ENCODE measurements around the gene TOB2. TPM values are rescaled to one million over a fixed set of nuclear protein-coding genes. Genes with fewer than 3 reads are reported as not detected.
A peak's percentile ranks its signal among the peaks of the same experiment; 100 is the strongest.

The TOB2 gene
- total and polyA plus RNA-seq, 2 donors (not counting 1 experiment from before 2014, with no cell fraction given) = 20.6 to 20.9 TPM

DNA sequence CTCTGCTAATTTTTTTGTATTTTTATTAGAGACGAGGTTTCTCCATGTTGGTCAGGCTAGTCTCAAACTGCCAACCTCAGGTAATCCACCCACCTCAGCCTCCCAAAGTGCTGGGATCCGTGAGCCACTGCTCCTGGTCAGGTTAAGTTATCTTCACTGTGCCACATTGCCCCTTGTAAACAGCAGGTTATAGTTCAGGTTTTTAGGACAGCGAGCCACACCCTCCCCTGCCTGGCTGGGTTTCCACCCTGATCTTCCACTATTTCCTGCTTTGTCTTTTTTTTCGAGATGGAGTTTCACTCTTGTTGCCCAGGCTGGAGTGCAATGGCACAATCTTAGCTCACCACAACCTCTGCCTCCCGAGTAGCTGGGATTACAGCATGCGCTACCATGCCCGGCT lies 38.4 kb upstream of the TOB2 start:
- H3K36me3 ChIP-seq (ENCODE audit: control insufficient read depth, insufficient read depth, low read length) = no peaks in the 10 kb centered on the region
- no peak overlapping the region for H3K4me2 ChIP-seq (ENCODE audit: extremely low read depth, insufficient read depth, low read length)
- H3K27ac ChIP-seq (ENCODE audit: insufficient read depth, low read length) = no peak overlapping the region
- peaks cover 37% of the 10 kb centered on the region for H3K4me1 ChIP-seq (ENCODE audit: control insufficient read depth, extremely low read depth, insufficient read depth, low read length)
- H3K79me2 ChIP-seq (ENCODE audit: control insufficient read depth, insufficient read depth, low read length) = peaks cover 49% of the 10 kb centered on the region
- H3K9ac ChIP-seq (ENCODE audit: insufficient read depth, low read length) = no peak overlapping the region
- H3K9me3 ChIP-seq (ENCODE audit: control insufficient read depth, insufficient read depth, low read depth, low read length) = no peaks in the 10 kb centered on the region
- DNase-seq (ENCODE audit: low read depth in 2 of 2) = no peak
- H4K20me1 ChIP-seq (ENCODE audit: control insufficient read depth, extremely low read depth, insufficient read depth, low read length) = no peaks in the 10 kb centered on the region
- H2AFZ ChIP-seq (ENCODE audit: low read length) = no peak overlapping the region
- H3K4me3 ChIP-seq (replicated peaks in 1 of 4; ENCODE audit: control extremely low read depth in 1 of 4, insufficient read depth in 1 of 4, low read depth in 3 of 4, low read length in 4 of 4) = no peak overlapping the region
- no peak for TF ChIP-seq EZH2 (IDR thresholded peaks at IDR 0.05; ENCODE audit: low read length, missing control alignments)
- TF ChIP-seq, protein P1, sequence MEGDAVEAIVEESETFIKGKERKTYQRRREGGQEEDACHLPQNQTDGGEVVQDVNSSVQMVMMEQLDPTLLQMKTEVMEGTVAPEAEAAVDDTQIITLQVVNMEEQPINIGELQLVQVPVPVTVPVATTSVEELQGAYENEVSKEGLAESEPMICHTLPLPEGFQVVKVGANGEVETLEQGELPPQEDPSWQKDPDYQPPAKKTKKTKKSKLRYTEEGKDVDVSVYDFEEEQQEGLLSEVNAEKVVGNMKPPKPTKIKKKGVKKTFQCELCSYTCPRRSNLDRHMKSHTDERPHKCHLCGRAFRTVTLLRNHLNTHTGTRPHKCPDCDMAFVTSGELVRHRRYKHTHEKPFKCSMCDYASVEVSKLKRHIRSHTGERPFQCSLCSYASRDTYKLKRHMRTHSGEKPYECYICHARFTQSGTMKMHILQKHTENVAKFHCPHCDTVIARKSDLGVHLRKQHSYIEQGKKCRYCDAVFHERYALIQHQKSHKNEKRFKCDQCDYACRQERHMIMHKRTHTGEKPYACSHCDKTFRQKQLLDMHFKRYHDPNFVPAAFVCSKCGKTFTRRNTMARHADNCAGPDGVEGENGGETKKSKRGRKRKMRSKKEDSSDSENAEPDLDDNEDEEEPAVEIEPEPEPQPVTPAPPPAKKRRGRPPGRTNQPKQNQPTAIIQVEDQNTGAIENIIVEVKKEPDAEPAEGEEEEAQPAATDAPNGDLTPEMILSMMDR (conservative IDR thresholded peaks at IDR 0.05 in 1 of 2, IDR thresholded peaks at IDR 0.05 in 1 of 2; ENCODE audit: low read depth in 1 of 2, low read length in 2 of 2) = no peak
- no peaks in the 10 kb centered on the region for H3K27me3 ChIP-seq (ENCODE audit: control insufficient read depth, insufficient read depth, low read length)

GRCh38 chr22:41482319-41482935 lies 35.8 kb upstream of the TOB2 start:
- TF ChIP-seq, protein P1 (conservative IDR thresholded peaks at IDR 0.05 in 1 of 2, IDR thresholded peaks at IDR 0.05 in 1 of 2; ENCODE audit: low read depth in 1 of 2, low read length in 2 of 2) = no peak
- no peak for TF ChIP-seq EZH2 (IDR thresholded peaks at IDR 0.05; ENCODE audit: low read length, missing control alignments)
- peak overlapping the region; percentile 4 for H3K4me2 ChIP-seq (ENCODE audit: extremely low read depth, insufficient read depth, low read length)
- no peaks in the 10 kb centered on the region for H3K27me3 ChIP-seq (ENCODE audit: control insufficient read depth, insufficient read depth, low read length)
- no peaks in the 10 kb centered on the region for H4K20me1 ChIP-seq (ENCODE audit: control insufficient read depth, extremely low read depth, insufficient read depth, low read length)
- H3K9me3 ChIP-seq (ENCODE audit: control insufficient read depth, insufficient read depth, low read depth, low read length) = no peaks in the 10 kb centered on the region
- peaks cover 47% of the 10 kb centered on the region for H3K4me1 ChIP-seq (ENCODE audit: control insufficient read depth, extremely low read depth, insufficient read depth, low read length)
- H3K36me3 ChIP-seq (ENCODE audit: control insufficient read depth, insufficient read depth, low read length) = no peaks in the 10 kb centered on the region
- no peak overlapping the region for H2AFZ ChIP-seq (ENCODE audit: low read length)
- no peak overlapping the region for H3K4me3 ChIP-seq (replicated peaks in 1 of 4; ENCODE audit: control extremely low read depth in 1 of 4, insufficient read depth in 1 of 4, low read depth in 3 of 4, low read length in 4 of 4)
- peaks cover 49% of the 10 kb centered on the region for H3K79me2 ChIP-seq (ENCODE audit: control insufficient read depth, insufficient read depth, low read length)
- H3K9ac ChIP-seq (ENCODE audit: insufficient read depth, low read length) = no peak overlapping the region
- peak overlapping the region; percentile 69 for H3K27ac ChIP-seq (ENCODE audit: insufficient read depth, low read length)
- peak; percentile 58 to 62 for DNase-seq (ENCODE audit: low read depth in 2 of 2)

GRCh38 chr22:41481925-41482318 lies 35.3 kb upstream of the TOB2 start:
- no peak for DNase-seq (ENCODE audit: low read depth in 2 of 2)
- H3K4me3 ChIP-seq (replicated peaks in 1 of 4; ENCODE audit: control extremely low read depth in 1 of 4, insufficient read depth in 1 of 4, low read depth in 3 of 4, low read length in 4 of 4) = no peak overlapping the region
- no peak overlapping the region for H3K4me2 ChIP-seq (ENCODE audit: extremely low read depth, insufficient read depth, low read length)
- H3K27ac ChIP-seq (ENCODE audit: insufficient read depth, low read length) = peak overlapping the region; percentile 17
- H3K79me2 ChIP-seq (ENCODE audit: control insufficient read depth, insufficient read depth, low read length) = peaks cover 51% of the 10 kb centered on the region
- H3K27me3 ChIP-seq (ENCODE audit: control insufficient read depth, insufficient read depth, low read length) = no peaks in the 10 kb centered on the region
- H3K4me1 ChIP-seq (ENCODE audit: control insufficient read depth, extremely low read depth, insufficient read depth, low read length) = peaks cover 42% of the 10 kb centered on the region
- H2AFZ ChIP-seq (ENCODE audit: low read length) = no peak overlapping the region
- TF ChIP-seq, protein P1 (conservative IDR thresholded peaks at IDR 0.05 in 1 of 2, IDR thresholded peaks at IDR 0.05 in 1 of 2; ENCODE audit: low read depth in 1 of 2, low read length in 2 of 2) = no peak
- no peak for TF ChIP-seq EZH2 (IDR thresholded peaks at IDR 0.05; ENCODE audit: low read length, missing control alignments)
- no peak overlapping the region for H3K9ac ChIP-seq (ENCODE audit: insufficient read depth, low read length)
- no peaks in the 10 kb centered on the region for H4K20me1 ChIP-seq (ENCODE audit: control insufficient read depth, extremely low read depth, insufficient read depth, low read length)
- H3K36me3 ChIP-seq (ENCODE audit: control insufficient read depth, insufficient read depth, low read length) = no peaks in the 10 kb centered on the region
- no peaks in the 10 kb centered on the region for H3K9me3 ChIP-seq (ENCODE audit: control insufficient read depth, insufficient read depth, low read depth, low read length)

Data from fibroblast of lung (primary cell).